HG02763 (cell line): ENCODE results near the gene TIGD4.
"Not testable (repeated sequence)": the region's sequence is repeated elsewhere in the genome, so short reads cannot be mapped to it uniquely, and the experiment has no call there.

Source experiments
- ATAC-seq: cut with Tn5 transposase; IDR thresholded peaks from one replicate; pipeline ENCODE4 v1.9.1; 2021; ENCODE audit warnings: mild to moderate bottlenecking, moderate library complexity; ENCODE audit not compliant: unreplicated experiment

The TIGD4 gene

GRCh38 chr4:152784490-152785350 is 5.2 kb upstream of the TIGD4 start:
- ATAC-seq = no peak

GRCh38 chr4:152780267-152780778 is 793 bp upstream of the TIGD4 start:
- ATAC-seq = no peak

GRCh38 chr4:152778656-152779512 is 646 bp downstream of the TIGD4 start:
- ATAC-seq = no peak

- no peak for ATAC-seq
These were observed 2.0 kb downstream of the TIGD4 start for GRCh38 chr4:152777488-152777887.

- ATAC-seq = no peak
These were observed 3.2 kb downstream of the TIGD4 start for GRCh38 chr4:152776352-152776751.

- ATAC-seq = no peak
These were observed 5.6 kb downstream of the TIGD4 start for GRCh38 chr4:152773953-152774352.

GRCh38 chr4:152773339-152773738 is 6.2 kb downstream of the TIGD4 start:
- ATAC-seq = no peak

GRCh38 chr4:152771741-152772533 is 7.6 kb downstream of the TIGD4 start:
- no peak for ATAC-seq

GRCh38 chr4:152765069-152765737 is 14.3 kb downstream of the TIGD4 start:
- ATAC-seq = not testable (repeated sequence)

GRCh38 chr4:152763796-152764195 is 15.7 kb downstream of the TIGD4 start:
- no peak for ATAC-seq

GRCh38 chr4:152748619-152749018 is 30.9 kb downstream of the TIGD4 start:
- no peak for ATAC-seq

- ATAC-seq = no peak
These were observed 32.1 kb downstream of the TIGD4 start for GRCh38 chr4:152747444-152747843.

- ATAC-seq = no peak
These were observed 40.7 kb downstream of the TIGD4 start for GRCh38 chr4:152738827-152739226.

- no peak for ATAC-seq
These were observed 43.6 kb downstream of the TIGD4 start for GRCh38 chr4:152735906-152736305.

- no peak for ATAC-seq
These were observed 44.1 kb downstream of the TIGD4 start for GRCh38 chr4:152735396-152735859.

GRCh38 chr4:152734699-152735050 is 44.9 kb downstream of the TIGD4 start:
- ATAC-seq = no peak

GRCh38 chr4:152734015-152734698 is 45.4 kb downstream of the TIGD4 start:
- no peak for ATAC-seq

GRCh38 chr4:152731997-152732396 is 47.5 kb downstream of the TIGD4 start:
- no peak for ATAC-seq

- ATAC-seq = no peak
These were observed 50.1 kb downstream of the TIGD4 start for GRCh38 chr4:152729466-152729865.

- ATAC-seq = no peak
These were observed 51.2 kb downstream of the TIGD4 start for GRCh38 chr4:152728343-152728742.
